ENCODE results near the gene RPL36.
"Not testable (repeated sequence)": the region's sequence is repeated elsewhere in the genome, so short reads cannot be mapped to it uniquely, and the experiment has no call there.

RPL36 gene

DNA sequence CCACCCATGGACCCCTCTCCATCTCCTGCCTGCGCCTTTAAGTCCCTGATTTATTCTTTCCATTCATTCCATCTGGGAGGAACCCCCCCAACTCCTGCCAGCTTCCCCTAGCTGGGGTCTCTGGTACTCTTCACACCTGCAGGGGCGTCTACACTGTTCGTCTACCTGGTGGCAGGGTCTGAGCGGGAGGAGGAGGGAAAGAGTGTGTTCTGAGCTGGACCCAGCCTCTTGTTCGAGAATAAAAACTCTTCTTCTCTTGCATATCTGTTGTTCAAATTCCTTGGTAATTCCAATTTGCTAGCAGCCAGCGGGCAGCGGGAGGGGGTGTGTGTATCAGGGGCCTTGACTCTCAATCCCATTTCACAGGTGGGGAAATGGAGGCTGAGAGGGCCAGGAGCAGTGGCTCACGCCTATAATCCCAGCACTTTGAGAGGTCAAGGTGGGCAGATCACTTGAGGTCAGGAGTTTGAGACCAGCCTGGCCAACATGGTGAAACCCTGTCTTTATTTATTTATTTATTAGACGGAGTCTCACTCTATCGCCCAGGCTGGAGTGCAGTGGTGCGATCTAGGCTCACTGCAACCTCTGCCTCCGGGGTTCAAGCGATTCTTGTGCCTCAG, 1.7 kb upstream of the RPL36 start:
- not testable (repeated sequence) for DNase-seq

DNA sequence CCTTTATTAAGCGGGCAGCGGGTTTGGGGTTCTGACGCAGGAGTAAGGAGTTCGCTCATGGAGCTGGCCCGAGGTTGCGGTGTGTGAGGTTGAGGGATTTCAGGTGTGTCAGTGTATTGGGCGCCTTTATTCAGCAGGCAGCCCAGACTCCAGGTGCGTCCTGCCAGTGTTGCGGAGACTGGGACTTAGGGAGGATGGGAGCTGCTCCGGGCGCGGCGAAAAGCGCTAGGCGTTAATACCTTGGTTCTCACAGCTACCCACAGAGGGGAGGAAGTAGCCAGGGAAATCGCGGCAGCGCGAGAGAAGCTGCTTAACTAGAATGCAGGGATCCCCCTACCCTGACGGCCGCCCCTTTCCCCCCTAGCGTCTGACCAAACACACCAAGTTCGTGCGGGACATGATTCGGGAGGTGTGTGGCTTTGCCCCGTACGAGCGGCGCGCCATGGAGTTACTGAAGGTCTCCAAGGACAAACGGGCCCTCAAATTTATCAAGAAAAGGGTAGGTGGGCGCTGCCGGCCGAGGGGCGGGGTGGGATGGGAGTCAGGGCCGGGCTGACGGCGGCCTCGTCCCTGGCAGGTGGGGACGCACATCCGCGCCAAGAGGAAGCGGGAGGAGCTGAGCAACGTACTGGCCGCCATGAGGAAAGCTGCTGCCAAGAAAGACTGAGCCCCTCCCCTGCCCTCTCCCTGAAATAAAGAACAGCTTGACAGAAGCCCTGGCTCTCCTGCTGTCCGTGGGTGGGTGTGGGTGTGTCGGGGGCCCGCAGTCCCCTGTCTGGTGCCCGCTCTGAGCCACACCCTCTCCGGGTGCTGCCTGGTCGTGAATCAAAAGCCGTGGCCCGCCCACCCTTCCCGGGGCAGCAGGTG, 1.1 kb downstream of the RPL36 start:
- peak in 22 of 56 donors; percentile 12 to 52 (median 36) for DNase-seq

DNA sequence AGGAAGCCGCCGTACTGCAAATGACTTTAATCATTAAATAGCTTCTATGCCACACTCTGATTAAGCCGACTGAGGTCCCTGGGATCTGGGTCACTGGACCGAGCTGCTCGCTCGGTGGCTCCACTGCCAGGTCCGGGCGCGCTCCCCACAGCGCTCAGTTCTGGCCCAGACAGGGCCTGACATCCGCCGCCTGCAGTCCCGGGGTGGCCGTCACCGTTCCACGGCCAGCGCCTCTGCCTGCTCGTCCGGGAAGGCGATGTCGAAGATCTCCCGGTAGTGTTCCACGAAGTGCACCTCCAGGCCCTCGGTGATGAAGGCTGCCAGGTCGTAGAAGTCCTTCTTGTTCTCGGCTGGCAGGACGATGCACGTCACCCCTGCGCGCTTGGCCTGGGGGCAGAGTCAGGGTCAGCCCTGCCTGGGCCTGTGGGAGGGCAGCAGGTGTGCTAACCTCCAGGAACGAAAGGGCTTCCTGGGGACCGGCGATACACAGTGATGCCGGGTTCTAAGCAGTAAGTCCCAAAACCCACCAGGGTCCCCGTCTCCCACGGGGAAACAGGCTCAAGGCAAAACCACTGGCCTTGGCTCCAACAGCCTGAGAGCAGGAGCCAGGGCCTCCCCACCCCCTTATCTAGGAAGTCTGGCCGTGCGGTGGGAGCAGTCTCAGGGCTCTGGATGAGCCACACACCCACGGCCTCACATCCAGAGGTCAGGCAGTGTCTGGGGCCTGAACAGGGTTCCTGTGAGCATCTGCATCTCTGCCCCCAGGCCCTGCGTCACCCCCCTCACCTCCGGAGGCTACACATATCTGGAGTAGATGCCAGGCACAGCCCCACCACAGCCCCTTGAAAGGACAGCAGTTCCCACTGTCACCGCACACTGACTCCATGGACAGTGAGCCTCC, 2.0 kb downstream of the RPL36 start:
- peak in 2 of 56 donors; percentile 34 to 35 for DNase-seq

DNA sequence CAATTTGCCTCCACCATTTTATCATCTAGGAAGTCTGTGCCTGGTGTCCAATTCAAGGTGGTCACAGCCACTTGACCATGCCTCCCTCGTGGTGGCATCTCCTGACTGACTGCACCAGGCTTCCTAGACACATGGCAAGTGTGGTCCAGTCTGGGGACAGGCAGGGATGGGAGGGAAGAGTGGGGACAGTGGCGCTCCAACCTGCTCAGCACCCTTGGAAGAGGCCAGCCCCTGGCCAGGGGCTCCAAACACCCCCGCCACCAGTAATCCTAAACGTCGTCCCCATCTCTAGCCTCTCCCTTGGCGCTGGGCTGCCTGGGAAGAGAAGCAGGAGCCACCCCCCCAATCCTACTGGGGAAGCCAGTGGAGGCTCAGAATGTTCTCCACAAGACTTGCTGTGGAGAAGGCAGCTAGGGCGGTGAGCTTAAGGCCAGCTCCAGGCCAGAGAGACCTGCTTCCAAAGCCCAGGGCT, 2.7 kb downstream of the RPL36 start:
- no peak for DNase-seq

DNA sequence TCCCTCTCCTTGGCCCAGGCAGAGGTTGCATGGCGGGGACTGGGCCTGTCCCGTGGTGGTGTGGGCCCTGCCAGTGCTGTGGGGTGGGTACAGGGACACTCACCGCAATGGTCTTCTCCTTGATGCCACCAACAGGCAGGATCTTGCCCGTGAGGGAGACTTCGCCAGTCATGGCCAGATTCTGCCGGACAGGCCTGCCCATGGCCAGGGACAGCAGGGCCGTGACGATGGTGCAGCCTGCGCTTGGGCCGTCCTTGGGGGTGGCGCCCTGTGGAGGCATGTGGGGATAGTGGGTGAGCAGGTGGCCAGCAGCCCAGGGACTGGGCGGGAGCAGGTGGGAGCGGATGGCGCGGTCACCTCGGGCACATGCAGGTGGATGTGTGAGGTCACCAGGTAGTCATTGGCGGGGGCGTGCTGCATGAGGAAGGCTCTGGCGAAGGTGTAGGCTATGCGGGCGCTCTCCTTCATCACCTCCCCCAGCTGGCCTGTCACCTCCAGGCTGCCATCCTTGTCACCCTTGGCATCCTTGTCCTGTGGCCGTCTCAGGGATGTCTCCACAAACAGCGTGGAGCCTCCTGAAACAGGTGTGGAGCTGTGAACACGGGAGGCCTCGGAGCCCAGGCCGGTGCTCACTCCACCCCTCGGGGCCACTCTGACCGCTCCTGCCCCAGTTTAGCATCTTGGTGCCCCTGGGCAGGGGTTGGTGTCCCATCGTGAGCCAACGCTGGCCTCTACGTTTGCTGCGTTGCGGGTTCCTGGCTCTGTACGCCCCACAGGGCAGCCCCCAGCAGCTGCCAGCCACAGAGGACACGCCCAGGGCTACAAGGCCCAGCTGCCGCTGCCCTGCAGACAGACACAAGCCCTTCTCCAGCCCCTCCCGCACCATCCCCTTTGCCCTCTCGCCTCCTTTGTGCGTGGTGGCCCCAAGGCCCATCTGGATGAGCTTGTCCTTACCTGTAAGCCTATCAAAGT, 3.4 kb downstream of the RPL36 start:
- no peak for DNase-seq

DNA sequence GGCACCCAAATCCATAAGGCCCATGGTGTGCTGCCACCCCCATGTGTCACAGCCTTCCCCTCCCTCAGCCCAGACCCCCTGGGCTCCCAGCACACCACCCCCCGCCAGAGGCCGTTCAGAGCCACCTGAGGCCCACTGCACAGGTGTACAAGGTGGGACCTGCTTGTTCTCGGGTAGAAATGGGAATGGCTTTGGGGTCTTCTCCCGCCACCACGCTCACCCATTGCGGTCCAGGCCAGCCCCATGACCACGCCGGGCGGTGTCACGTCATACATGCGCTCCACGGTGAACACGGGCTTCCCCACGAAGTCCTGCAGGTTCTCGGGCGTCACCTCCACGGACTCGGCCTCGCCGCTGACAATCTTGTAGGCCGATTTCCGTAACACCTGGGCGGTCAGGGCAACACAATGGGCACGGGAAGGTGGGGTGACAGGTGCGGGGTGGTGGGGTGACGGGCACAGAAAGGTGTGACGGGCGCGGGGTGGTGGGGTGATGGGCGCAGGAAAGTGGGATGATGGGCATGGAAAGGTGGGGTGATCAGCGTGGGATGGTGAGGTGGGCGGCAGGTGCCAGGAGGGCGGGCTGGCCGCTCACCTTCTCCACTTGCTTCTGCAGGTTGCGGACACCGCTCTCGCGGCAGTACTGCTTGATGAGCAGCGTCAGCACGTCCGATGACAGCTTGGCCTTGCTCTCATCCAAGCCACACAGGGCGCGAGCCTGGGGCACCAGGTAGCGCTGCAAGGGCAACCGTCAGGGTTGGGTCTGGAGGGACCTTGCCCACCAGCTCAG, 4.3 kb downstream of the RPL36 start:
- DNase-seq, result no peak

DNA sequence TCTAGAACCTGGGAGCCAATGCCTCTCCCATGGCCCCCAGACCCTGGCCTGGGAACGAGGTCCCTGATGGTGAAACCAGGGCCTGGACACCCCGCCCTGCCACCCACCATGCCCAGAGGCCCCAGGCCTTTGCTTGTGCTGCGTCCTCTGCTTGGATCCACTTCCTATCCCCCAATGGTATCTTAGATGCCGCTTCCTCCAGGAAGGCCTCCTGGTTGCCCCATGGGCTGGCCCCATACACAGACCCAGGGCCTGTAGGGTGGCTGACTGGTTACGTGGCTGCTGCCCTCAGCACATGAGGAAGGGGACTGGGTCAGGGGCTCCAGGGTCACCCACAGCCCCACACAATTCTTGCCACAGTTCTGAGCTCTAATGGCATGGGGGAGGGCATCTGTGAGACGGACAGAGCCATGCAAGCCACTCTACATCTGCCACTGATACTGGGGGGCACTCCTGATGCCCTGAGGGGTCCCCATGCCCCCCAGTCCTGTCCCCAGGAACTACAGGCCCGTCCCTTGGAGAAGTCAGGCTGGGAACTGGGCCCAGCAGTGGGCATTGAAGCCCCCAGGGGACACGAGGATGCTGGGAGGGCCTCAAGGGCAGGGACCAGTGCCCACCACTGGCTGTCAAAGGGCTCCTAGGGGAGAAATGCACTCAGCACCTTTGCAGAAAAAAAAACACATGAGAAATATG, 5.0 kb downstream of the RPL36 start:
- DNase-seq, result no peak

DNA sequence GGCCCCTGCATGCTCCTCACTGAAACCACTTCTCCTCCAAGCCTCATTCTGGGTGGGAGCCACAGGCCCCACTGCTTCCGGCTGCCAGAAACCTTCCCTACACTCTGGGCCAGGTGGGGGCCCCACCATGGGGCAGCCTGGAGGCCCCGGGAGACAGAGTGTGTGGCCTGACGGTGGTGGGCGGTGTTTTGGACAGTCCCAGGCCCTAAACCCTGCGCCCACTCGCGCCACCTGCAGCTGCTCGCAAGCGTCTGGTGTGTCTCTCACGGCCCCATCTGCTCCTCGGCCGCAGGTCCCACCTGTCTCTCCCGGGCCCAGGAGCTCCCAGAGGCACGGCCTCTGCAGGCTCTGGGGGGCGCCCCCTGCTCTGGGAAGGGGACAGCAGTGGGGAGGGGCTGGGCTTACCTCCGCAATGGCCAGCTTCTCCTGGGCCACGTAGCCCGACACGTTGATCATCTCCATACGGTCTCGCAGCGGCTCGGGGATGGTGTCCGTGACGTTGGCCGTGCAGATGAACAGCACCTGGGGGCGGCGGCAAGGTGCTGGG, 5.6 kb downstream of the RPL36 start:
- DNase-seq, result no peak

DNA sequence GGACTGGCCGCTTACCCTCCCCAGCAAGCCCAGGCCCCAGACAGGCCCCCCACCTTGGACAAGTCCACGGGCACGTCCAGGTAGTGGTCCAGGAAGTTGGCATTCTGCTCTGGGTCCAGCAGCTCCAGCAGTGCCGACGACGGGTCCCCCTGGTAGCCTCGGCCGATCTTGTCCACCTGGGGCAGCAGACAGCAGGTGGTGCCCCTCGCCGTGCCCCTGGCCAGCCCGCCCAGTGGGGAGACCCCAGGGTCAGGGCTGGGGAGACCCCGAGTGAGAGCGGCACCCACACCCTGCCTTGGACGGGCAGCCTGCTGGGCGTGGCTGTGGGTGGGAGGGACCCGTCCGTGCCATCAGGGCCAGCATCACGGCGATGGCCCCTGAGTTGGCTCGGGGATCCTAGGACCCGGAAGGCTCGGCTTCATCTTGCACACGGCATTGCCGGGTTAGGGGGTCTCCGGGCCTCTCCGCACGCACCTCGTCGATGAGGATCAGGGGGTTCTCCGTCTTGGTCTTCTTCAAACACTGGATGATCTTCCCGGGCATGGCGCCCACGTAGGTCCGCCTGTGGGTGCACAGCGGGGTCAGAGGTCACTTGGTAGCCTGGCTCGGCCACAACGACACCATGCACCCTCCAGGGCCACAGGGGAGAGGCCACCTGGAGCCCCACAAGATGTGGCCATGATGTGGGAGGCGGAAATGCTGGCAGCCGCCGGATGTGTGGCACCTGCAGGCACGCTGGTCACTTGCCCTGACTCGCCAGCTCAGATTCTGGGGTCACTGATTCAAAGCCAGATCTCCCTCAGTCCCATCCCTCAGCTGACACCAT, 6.3 kb downstream of the RPL36 start:
- no peak for DNase-seq

DNA sequence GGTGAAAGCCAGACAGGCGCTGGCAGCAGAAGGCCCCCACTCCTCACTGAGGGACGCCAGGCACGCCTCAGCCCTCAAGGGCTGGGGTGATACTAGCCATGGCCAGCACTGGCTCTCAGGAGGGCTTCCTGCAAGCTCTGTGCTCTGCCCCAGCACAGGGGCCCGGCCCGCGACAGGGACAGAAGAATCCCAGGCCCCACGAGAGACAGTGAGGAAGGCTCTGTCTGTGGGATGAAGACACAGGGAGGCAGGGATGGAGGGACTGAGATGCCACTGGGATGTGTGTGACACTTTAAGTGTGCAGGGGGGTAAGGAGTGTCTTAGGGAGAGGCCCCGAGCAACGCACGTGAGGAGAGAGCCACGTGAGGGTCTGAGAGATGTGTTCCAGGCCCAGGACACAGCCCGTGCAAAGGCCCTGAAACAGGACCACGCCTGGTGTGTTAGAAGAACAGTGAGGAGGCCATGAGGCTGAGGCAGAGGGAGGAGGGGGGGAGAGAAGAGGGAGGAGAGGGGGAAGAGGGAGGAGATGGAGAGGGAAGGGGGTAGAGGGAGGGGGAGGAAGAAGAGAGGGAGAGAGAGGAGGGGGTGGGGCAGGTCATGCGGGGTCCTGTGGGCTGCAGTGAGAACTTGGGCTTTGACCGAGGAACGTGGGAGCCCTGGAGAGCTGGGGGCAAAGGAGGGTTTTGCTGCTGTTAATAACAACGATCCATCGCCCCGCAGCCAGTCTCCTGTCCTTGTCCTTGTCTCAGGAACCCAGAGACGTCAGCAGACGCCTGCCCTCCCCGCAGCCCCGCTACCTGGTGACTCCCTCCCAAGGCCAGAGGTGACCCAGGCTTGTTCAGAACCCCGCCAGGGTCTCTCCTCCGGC, 7.2 kb downstream of the RPL36 start:
- DNase-seq, result no peak

DNA sequence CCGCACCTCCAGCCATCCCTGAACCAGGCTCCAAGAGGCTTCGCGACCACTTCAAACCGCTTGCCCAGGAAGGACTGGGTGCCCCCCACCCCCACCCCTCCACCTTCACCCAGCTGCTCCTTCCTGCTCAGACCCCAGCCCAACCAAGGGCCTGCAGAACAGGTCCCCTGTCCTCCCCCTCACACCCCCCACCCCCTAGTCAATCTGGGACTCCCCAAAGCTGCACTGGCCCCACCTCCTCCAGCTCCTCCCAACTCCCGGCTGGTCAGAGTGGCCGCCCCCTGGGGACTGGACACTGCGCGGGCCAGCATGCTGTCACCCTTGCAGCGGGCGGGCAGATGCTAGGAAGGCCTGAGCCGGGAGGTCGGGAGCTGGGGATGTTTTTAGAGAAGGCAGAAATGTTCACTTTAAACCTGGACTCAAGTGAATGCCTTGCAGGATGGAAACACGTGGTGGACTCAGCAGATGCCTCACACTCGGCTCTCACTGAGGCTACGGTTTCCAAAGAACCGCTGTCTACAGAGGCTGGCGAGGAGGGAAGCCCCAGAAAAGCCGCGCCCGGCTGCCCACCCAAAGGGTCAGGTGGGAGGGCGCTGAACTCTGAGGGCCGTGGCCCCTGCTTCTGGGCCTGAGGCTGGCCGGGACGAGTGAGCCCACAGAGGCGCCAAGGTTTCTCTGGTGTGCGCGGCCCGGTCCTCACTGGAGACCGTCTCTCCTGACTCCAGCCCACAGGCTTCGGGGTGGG, 8.0 kb downstream of the RPL36 start:
- no peak for DNase-seq

DNA sequence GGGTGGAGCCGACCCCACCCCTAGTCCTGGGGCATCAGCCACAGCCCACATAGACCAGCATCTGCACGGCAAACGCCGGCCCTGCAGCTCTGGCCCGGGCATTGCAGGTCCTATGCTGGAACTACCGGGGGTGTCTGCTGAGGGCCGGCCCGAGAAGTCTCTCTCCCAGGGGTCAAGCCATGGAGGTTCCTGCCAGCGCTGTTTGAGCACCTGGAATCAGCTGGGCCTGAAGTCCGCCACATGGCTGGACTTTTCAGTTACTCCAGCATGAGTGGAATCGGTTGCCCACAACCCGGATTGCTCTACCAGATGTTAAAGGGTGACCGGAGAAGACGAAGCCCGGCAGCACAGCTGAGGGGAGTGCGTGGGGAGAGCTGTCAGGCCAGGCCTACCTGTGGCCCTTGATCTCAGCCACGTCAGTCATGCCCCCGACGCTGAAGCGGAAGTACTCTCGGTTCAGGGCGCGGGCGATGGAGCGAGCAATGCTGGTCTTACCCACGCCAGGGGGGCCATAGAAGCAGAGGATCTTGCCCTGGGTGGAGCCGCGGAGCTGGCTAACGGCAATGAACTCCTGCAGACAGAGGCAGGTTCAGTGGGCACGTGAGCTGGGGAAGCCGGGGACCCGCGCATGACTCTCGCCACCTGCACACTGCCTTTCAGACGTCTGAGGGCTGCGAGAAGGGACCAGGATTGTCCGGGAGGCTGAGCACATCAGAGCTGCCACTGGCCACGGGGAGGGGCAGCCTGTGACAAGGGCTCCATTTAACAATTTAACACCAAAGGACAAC, 8.7 kb downstream of the RPL36 start:
- DNase-seq, result no peak

DNA sequence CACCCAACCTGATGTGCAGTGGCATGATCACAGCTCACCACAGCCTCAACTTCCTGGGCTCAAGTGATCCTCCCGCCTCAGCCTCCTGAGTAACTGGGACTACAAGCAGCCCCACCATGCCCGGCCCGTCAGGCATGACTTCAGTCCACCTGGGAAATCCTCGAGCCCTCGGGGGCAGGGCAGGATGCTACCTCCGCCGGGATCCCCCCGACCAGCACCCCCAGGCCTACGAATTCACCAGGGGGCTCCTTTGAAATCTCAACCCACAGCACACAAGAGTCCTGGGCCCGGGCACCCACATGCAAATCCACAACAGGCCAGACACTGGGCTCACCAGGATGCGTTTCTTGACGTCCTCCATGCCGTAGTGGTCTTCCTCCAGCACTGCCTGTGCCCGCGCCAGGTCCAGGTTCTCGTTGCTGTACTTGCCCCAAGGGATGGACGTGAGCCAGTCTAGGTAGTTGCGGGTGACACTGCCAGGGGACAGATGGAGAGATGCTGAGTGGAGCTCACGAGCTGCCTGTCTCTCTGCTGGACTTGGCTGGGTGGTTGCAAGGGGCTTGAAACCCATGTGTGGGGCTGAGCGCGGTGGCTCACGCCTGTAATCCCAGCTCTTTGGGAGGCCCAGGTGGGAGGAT, 10.5 kb downstream of the RPL36 start:
- DNase-seq, result no peak

DNA sequence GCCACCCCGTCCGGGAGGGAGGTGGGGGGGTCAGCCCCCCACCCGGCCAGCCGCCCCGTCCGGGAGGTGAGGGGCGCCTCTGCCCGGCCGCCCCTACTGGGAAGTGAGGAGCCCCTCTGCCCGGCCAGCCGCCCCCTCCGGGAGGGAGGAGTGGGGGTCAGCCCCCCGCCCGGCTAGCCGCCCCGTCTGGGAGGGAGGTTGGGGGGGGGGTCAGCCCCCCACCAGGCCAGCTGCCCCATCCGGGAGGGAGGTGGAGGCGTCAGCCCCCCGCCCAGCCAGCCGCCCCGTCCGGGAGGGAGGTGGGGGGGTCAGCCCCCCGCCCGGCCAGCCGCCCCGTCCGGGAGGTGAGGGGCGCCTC, 11.9 kb downstream of the RPL36 start:
- not testable (repeated sequence) for DNase-seq

Measured in amygdala (tissue), 56 donors.